Neural progenitor cell (in vitro differentiated cells): ENCODE data around the gene UNC5B. TPM values are rescaled to one million over a fixed set of nuclear protein-coding genes. Genes with fewer than 3 reads are reported as not detected.

Source experiments
- DNase-seq: peaks from one replicate; pipeline ENCODE4 v3.0.0-alpha.2; 2016; ENCODE audit warnings: low spot score
- H2AFZ ChIP-seq: fragments of 200-600 bp; sonication (generic); replicated peaks from 2 replicates; pipeline ENCODE4 v1.6.1; 2016; ENCODE audit warnings: antibody characterized with exemption
- H3F3A ChIP-seq: fragments of 200-600 bp; sonication (generic); 2 replicates; pipeline ENCODE4 v1.6.1; 2016; ENCODE audit warnings: antibody characterized with exemption, low read depth
- H3K27ac ChIP-seq: fragments of 200-600 bp; sonication (generic); 2 replicates; pipeline ENCODE4 v1.5.1; 2016; ENCODE audit warnings: mild to moderate bottlenecking
- H3K27me3 ChIP-seq: fragments of 200-600 bp; sonication (generic); 2 replicates; pipeline ENCODE4 v1.6.1; 2016; ENCODE audit warnings: mild to moderate bottlenecking, moderate library complexity
- H3K36me3 ChIP-seq: fragments of 200-600 bp; sonication (generic); 2 replicates; pipeline ENCODE4 v1.5.1; 2016
- H3K4me1 ChIP-seq: fragments of 200-600 bp; sonication (generic); 2 replicates; pipeline ENCODE4 v1.6.1; 2016; ENCODE audit warnings: mixed run types
- H3K4me2 ChIP-seq: fragments of 200-600 bp; sonication (generic); 2 replicates; pipeline ENCODE4 v1.6.1; 2016
- H3K4me3 ChIP-seq: fragments of 200-600 bp; sonication (generic); 2 replicates; pipeline ENCODE4 v1.5.1; 2016
- H3K79me2 ChIP-seq: fragments of 200-600 bp; sonication (generic); 2 replicates; pipeline ENCODE4 v1.6.1; 2016; ENCODE audit warnings: low read depth
- H3K9ac ChIP-seq: fragments of 200-600 bp; sonication (generic); 2 replicates; pipeline ENCODE4 v1.6.1; 2016
- H3K9me3 ChIP-seq: fragments of 200-600 bp; sonication (generic); 2 replicates; pipeline ENCODE4 v1.5.1; 2016; ENCODE audit warnings: low read depth
- H4K20me1 ChIP-seq: fragments of 200-600 bp; sonication (generic); 2 replicates; pipeline ENCODE4 v1.6.1; 2016; ENCODE audit warnings: low read depth
- H3K27ac Mint-ChIP-seq: 3 replicates; pipeline ENCODE4 v1.8.0; 2021; ENCODE audit warnings: mixed read lengths
- H3K27me3 Mint-ChIP-seq: 2 replicates; pipeline ENCODE4 v1.8.0; 2022; ENCODE audit warnings: low read depth, mild to moderate bottlenecking, inconsistent platforms, moderate library complexity, mixed read lengths; ENCODE audit not compliant: insufficient read depth
- H3K36me3 Mint-ChIP-seq: 3 replicates; pipeline ENCODE4 v1.8.0; 2021; ENCODE audit warnings: mixed read lengths
- H3K4me1 Mint-ChIP-seq: 3 replicates; pipeline ENCODE4 v1.8.0; 2021; ENCODE audit warnings: mixed read lengths
- H3K4me3 Mint-ChIP-seq: 3 replicates; pipeline ENCODE4 v1.8.0; 2021; ENCODE audit warnings: mild to moderate bottlenecking, moderate library complexity, mixed read lengths
- H3K9me3 Mint-ChIP-seq: 3 replicates; pipeline ENCODE4 v1.8.0; 2020; ENCODE audit warnings: mixed read lengths
- CTCF ChIP-seq: fragments of 200-600 bp; sonication (generic); IDR thresholded peaks from 2 replicates; pipeline ENCODE4 v1.5.1; 2017; ENCODE audit warnings: antibody characterized with exemption, mild to moderate bottlenecking
- EZH2 ChIP-seq: fragments of 200-600 bp; sonication (generic); IDR thresholded peaks from 2 replicates; pipeline ENCODE4 v1.6.1; 2017; ENCODE audit warnings: antibody characterized with exemption, mild to moderate bottlenecking, moderate library complexity
- EZH2phosphoT487 ChIP-seq: fragments of 200-600 bp; sonication (generic); IDR thresholded peaks from 2 replicates; pipeline ENCODE4 v1.6.1; 2017; ENCODE audit warnings: antibody characterized with exemption
- total RNA-seq: library from RNA; depleted of rRNA; stranded (reverse); fragments of >200 nt; gene quantifications from 2 replicates; pipeline ENCODE4 v1.2.3, GENCODE V29; 2015; ENCODE audit warnings: low replicate concordance

Gene UNC5B
- total RNA-seq, 1 donor from 2014 or later = 3.3 TPM

GRCh38 chr10:71283876-71284275 is 71.5 kb downstream of the UNC5B start:
- Histone ChIP-seq H3K27ac (no peak overlapping the region), H3K9ac (no peak overlapping the region), H3K9me3 (no peaks in the 10 kb centered on the region), H3K79me2 (no peaks in the 10 kb centered on the region), H2AFZ (no peak overlapping the region), H3K4me3 (no peak overlapping the region), H3K4me2 (no peak overlapping the region), H4K20me1 (no peaks in the 10 kb centered on the region), H3F3A (no peaks in the 10 kb centered on the region), H3K27me3 (no peaks in the 10 kb centered on the region), H3K36me3 (no peaks in the 10 kb centered on the region), H3K4me1 (peaks cover 7% of the 10 kb centered on the region)
- Mint-ChIP-seq H3K4me3 (no peak overlapping the region), H3K27me3 (peaks cover 6% of the 10 kb centered on the region), H3K27ac (peak overlapping the region; percentile 68), H3K9me3 (no peaks in the 10 kb centered on the region), H3K4me1 (peaks cover 13% of the 10 kb centered on the region), H3K36me3 (no peaks in the 10 kb centered on the region)
- no peak for DNase-seq
- no peak for TF ChIP-seq CTCF
- no peak for TF ChIP-seq EZH2phosphoT487
- TF ChIP-seq EZH2 = no peak

GRCh38 chr10:71284544-71285179 is 72.3 kb downstream of the UNC5B start:
- no peak overlapping the region for H3K4me3 ChIP-seq
- no peak overlapping the region for H3K4me2 ChIP-seq
- no peaks in the 10 kb centered on the region for H3K9me3 ChIP-seq
- Mint-ChIP-seq H3K27me3 (peaks cover 7% of the 10 kb centered on the region), H3K4me1 (peaks cover 9% of the 10 kb centered on the region), H3K27ac (peak overlapping the region; percentile 75), H3K9me3 (no peaks in the 10 kb centered on the region), H3K36me3 (no peaks in the 10 kb centered on the region), H3K4me3 (no peak overlapping the region)
- no peaks in the 10 kb centered on the region for H4K20me1 ChIP-seq
- no peak overlapping the region for H2AFZ ChIP-seq
- no peaks in the 10 kb centered on the region for H3F3A ChIP-seq
- DNase-seq = no peak
- no peaks in the 10 kb centered on the region for H3K36me3 ChIP-seq
- no peaks in the 10 kb centered on the region for H3K79me2 ChIP-seq
- no peak overlapping the region for H3K9ac ChIP-seq
- H3K4me1 ChIP-seq = no peaks in the 10 kb centered on the region
- no peak for TF ChIP-seq CTCF
- TF ChIP-seq EZH2phosphoT487 = no peak
- no peak for TF ChIP-seq EZH2
- no peak overlapping the region for H3K27ac ChIP-seq
- H3K27me3 ChIP-seq = no peaks in the 10 kb centered on the region

- no peaks in the 10 kb centered on the region for H3K36me3 ChIP-seq
- H3K27ac ChIP-seq = no peak overlapping the region
- TF ChIP-seq CTCF (peak; percentile 78), EZH2phosphoT487 (no peak)
- no peak overlapping the region for H3K4me2 ChIP-seq
- H3K4me3 ChIP-seq = no peak overlapping the region
- no peaks in the 10 kb centered on the region for H3F3A ChIP-seq
- Mint-ChIP-seq H3K4me3 (no peak overlapping the region), H3K27ac (no peak overlapping the region), H3K36me3 (no peaks in the 10 kb centered on the region), H3K27me3 (peaks cover 5% of the 10 kb centered on the region), H3K9me3 (no peaks in the 10 kb centered on the region), H3K4me1 (peaks cover 7% of the 10 kb centered on the region)
- H2AFZ ChIP-seq = no peak overlapping the region
- H3K9me3 ChIP-seq = no peaks in the 10 kb centered on the region
- no peaks in the 10 kb centered on the region for H3K79me2 ChIP-seq
- H3K4me1 ChIP-seq = no peaks in the 10 kb centered on the region
- no peaks in the 10 kb centered on the region for H4K20me1 ChIP-seq
- peak; percentile 86 for DNase-seq
- H3K27me3 ChIP-seq = no peaks in the 10 kb centered on the region
- no peak overlapping the region for H3K9ac ChIP-seq
These were observed 72.8 kb downstream of the UNC5B start for GRCh38 chr10:71285180-71285545.
